CD4-positive, alpha-beta T cell treated with Interleukin-15 for 4 hours (primary cell): ENCODE data around the gene ENTPD6.
"Not testable (repeated sequence)": the region's sequence is repeated elsewhere in the genome, so short reads cannot be mapped to it uniquely, and the experiment has no call there.

Source experiments
- DNase-seq: peaks from one replicate; pipeline ENCODE4 v3.0.0-alpha.2; 2020; ENCODE audit warnings: low spot score

ENTPD6 gene

GRCh38 chr20:25257130-25257529 is 61.6 kb downstream of the ENTPD6 start:
- no peak for DNase-seq

GRCh38 chr20:25257756-25258475 is 62.4 kb downstream of the ENTPD6 start:
- DNase-seq, result no peak

- DNase-seq, result no peak
These were observed 62.9 kb downstream of the ENTPD6 start for GRCh38 chr20:25258476-25258805.

DNA sequence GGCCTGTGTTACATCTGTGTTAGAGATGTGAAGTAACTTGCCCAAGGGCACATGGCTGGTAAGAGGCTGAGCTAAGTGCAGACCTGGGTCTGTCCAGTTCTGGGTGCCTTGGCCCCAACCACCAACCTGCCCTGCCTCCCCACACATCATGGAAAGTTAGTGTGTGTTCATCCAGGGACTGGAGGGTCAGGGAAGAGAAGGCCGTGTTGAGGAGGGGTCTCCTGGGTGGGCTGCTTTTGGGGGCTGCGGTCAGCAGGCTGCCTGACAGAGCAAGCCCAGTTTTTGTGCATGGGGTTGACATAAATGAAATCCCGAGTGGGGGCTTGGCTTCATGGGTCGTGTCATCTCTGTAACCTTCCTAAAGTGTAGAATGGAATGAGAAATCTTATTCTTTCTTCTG is 63.3 kb downstream of the ENTPD6 start:
- no peak for DNase-seq

DNA sequence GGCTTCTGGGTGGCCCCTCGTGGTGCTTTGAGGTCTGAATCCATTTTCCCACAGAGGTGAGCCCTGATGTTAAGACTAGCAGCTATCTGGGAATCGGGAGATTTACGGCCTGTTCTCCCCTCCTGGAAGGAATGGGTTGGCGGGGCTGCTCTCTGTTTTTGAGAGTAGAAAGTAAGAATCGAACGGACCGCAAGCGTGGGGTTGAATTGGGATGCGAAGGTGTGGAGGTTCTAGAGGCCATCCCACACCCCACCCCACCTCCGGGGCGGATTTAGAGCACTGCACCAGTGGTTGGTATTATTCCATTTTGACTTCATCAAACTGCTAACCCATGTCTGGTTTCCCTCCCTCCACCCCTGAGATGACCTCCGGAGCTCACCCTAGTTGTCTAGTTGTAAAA is 63.8 kb downstream of the ENTPD6 start:
- no peak for DNase-seq

DNA sequence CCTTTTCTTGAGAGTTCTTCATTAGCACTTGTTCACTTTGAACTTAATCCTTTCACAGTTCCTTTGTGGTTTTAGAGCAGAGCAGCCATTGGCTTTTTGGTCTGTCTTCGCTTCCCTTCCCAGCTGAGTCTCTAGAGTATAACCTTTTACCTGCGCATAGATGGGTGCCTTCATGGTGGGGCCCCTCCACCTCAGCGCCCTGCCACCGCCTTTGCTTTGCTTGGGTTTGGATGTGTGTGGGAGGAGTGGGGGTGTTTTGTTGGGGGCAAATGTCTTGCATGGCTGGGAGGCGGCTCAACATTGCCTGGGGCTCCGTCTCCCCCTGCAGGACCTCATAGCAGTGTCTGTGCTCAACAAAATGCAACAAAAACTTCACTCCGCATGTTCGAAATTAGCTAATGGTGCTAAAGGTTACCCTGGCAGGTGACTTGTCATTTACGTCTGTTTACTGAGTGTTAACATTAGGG is 64.3 kb downstream of the ENTPD6 start:
- DNase-seq, result no peak

GRCh38 chr20:25260770-25261437 is 65.4 kb downstream of the ENTPD6 start:
- DNase-seq, result not testable (repeated sequence)

DNA sequence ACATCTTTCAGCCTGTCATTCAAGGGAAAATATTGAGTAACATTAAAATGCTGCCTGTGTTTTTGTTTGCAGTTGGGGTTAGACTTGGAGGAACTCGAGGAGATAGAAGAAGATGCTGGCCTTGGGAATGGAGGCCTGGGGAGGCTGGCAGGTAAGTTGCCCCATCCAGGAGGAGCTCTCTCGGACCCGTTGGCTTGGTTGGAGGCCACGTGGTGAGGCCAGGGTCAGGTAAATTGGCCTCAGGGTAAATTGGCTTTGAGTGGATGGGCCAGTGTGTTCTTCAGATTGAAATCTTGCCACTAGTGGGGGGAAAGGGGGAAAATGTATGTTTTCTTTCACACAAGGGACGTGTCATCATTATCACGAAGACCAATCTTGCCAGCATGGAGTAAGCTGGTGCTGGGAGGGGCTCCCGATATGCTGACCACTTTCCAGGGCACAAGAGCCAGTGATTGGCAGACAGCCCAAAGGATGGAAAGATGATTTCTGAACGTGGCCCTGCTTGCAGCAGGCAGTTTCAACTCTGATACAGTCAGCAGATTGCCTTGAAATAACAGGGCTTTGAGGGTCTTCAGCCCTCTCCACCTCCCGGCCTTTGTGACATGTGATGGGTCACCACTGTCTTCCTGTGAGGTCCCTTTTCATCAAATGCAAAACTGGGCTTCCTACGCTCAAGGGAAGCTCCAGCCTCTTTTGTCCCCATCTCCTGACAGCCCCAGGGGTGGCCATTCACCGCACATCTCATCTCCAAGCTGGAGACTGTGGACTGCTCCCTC is 73.7 kb downstream of the ENTPD6 start:
- no peak for DNase-seq

- DNase-seq, result no peak
These were observed 74.3 kb downstream of the ENTPD6 start for GRCh38 chr20:25269833-25270170.

GRCh38 chr20:25270829-25271251 is 75.3 kb downstream of the ENTPD6 start:
- DNase-seq, result no peak

GRCh38 chr20:25271486-25272222 is 76.1 kb downstream of the ENTPD6 start:
- DNase-seq, result no peak

- no peak for DNase-seq
These were observed 76.9 kb downstream of the ENTPD6 start for GRCh38 chr20:25272223-25273000.

DNA sequence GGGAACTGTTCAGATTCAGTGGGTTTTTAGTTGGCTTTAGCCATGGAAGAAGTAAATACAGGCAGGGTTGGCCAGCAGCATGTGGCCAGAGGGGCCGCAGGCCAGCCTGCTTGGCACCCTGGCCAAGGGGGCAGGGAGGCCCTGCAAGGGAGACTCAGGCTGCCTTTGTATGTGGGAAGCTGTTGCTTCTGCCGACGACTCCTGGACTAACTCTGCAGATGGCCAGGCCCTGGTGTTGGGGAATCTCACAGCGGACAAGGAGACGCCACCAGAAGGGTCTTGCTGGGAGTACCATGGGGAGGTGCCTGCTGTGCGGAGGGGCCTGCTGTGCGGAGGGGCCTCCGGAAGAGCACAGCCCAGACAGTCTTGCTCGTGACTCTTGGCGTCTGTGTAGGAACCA is 77.5 kb downstream of the ENTPD6 start:
- DNase-seq, result no peak

DNA sequence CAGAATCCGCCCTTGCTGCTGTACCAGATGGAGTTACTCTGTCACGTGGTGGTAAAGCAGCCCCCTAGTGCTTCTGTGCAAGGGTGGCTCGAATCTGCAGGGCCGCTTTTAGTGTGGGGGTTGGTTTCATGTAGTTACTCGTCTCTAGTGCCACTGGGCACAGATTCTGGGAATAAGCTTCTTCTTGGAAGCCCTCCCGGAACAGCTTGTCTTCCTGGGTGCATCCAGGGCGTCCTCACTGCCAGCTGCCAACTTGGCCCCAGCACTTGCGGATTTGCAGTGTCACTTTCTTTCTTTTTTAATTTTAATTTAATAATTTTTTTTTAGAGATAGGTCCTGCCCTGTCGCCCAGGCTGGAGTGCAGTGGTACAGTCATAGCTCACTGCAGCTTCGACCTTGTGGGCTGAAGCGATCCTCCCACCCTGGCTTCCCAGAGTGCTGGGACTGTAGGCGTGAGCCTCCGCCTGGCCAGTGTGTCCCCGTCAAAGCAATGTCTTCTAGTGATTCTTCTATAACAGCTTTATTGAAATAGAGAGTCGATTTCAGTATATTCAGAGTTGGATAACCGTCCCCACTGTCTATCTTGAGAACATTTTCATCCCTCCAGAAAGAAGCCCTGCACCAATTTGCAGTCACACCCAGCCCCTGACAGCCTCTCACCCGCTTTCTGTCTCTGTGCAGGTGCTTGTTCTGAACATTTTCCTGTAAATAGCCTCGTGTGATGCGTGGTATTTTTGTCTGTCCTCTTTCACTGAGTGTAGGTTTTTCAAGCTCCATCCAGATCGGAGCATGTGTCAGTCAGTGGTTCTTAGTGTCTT is 78.2 kb downstream of the ENTPD6 start:
- DNase-seq, result no peak

DNA sequence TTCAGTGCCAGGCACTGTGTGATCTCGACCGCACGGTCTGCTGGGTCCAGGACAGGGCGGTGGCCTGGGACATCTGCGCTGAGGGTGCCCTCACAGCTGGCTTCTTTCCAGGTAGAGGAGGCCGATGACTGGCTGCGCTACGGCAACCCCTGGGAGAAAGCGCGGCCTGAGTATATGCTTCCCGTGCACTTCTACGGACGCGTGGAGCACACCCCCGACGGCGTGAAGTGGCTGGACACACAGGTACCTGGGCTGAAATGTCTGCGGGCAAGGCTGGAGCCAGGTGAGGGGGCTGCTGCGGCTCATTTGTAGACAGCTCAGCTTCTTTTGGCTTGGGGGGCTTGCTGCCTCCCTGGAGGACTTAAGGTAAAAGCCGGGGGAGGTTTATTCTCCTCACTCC is 79.0 kb downstream of the ENTPD6 start:
- no peak for DNase-seq

GRCh38 chr20:25274891-25275812 is 79.6 kb downstream of the ENTPD6 start:
- no peak for DNase-seq

DNA sequence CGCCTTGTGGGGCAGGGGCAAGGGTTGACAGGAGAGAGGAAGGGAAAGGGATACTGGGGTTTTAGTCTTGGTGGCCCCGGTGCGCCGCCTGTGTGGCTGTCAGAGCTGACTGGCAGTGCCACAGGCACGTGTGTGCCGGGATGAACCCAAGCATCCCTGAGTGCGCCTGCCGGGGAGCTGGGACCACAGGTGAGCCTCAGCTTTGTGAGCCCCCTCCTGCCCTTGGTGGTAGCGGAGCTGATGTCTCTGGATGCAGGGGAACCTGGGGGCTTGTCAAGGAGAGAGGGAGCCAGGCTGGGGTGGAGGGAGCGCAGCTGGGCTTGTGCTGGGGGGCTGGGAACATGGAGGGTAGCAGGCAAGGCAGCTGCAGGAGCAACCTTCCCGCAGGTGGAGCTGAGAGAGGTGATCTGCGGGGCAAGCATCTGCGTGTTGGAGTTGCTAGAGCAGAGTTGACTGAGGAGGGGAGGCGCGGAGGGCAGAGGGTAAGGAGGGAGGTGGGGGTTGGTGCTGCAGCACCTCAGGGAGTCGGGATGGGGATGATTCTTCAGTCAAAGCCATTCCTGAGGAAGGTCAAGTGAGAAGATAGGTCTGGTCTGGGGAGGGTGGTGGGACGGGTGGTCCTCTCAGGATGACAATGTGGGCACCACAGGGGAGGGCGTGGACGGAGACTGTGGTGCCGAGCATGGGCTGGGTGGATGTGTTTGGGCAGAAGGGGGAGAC is 80.5 kb downstream of the ENTPD6 start:
- no peak for DNase-seq
